ENCODE measurements around the gene GH2. TPM values are rescaled to one million over a fixed set of nuclear protein-coding genes. Genes with fewer than 3 reads are reported as not detected.

Gene GH2
- polyA plus RNA-seq, 1 donor from 2014 or later = not detected

DNA sequence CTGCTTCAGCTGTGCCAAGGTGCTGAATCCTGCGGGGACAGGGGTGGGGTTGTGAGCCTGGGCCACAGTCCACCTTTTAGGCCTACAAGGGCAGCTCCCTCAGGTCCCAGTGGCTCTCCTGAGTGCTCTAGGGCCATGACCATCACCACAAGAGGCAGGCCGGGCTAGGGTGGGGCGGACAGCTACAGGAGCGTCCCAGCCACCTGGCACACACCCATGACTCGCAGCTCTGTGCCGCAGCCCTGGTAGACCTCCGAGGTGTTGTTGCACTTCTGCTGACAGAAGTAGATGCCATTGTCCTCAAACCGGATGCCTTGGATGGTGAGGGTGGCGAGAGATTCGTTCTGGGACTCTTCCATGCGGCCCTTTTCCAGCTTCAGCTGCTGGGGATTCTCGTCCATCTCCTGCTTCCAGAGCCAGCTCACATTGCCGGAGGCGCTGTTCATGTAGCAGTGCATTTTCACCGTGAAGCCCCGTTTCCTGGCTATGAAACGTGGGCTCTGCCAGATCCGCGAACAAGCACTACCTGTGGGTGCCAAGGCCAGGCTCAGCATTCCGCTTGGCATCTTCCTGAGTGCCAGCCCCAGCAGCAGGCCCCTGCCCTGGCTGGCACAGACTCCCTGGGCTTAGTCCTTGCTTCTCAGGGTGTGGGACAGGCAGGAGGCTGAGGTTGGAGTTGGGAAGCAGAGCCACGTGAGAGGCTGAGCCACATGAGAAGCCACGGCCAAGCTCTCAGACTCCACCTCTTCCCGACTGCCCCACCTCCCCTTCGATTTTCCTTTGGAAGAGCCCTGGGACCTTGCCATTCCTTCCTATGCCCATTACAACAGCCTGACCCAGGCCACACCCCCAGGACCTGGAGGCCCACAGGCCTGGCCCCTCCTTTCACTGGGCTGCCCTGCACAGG is 48.4 kb upstream of the GH2 start (continued):
- TF ChIP-seq, protein P1, sequence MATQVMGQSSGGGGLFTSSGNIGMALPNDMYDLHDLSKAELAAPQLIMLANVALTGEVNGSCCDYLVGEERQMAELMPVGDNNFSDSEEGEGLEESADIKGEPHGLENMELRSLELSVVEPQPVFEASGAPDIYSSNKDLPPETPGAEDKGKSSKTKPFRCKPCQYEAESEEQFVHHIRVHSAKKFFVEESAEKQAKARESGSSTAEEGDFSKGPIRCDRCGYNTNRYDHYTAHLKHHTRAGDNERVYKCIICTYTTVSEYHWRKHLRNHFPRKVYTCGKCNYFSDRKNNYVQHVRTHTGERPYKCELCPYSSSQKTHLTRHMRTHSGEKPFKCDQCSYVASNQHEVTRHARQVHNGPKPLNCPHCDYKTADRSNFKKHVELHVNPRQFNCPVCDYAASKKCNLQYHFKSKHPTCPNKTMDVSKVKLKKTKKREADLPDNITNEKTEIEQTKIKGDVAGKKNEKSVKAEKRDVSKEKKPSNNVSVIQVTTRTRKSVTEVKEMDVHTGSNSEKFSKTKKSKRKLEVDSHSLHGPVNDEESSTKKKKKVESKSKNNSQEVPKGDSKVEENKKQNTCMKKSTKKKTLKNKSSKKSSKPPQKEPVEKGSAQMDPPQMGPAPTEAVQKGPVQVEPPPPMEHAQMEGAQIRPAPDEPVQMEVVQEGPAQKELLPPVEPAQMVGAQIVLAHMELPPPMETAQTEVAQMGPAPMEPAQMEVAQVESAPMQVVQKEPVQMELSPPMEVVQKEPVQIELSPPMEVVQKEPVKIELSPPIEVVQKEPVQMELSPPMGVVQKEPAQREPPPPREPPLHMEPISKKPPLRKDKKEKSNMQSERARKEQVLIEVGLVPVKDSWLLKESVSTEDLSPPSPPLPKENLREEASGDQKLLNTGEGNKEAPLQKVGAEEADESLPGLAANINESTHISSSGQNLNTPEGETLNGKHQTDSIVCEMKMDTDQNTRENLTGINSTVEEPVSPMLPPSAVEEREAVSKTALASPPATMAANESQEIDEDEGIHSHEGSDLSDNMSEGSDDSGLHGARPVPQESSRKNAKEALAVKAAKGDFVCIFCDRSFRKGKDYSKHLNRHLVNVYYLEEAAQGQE (IDR thresholded peaks at IDR 0.05; ENCODE audit: borderline replicate concordance) = no peak

DNA sequence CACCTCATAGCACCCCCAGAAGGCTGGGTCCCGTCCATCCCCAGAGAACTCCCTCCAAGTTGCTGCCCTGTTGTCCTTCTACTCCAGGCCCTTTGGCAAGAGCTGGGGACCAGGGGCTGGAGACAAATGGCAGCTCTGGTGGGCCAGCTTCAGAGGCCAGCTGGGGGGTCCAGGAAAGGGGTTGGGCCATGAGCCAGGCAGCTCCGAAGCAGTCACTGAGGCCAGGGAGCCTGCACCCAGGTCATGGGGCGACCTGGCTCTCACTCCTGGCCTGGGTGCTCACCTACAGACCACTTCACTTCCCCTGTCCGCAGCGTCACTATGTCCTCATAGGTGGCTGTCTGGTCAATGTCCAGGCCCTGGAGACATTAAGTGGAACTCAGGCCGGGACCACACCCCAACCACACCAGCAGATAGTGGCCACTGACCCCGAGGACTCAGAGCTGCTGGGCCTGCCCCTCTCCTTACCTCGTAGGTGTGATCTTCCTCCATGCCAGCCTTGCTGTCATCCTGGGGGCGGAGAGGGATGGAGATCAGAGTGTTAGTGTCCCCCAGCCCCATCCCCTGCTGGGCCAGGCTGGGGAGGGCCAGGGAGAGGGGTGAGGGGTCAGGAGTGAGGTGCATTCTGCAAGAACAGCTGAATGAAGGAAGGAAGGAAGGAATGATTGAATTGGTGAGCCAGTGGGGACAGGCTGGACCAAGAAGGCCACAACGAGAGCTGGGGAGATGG is 47.4 kb upstream of the GH2 start:
- no peaks in the 10 kb centered on the region for H3F3A ChIP-seq (ENCODE audit: insufficient read depth, low read length, poor library complexity, severe bottlenecking)
- no peaks in the 10 kb centered on the region for H3K9me2 ChIP-seq (ENCODE audit: insufficient read depth, low read length)
- H3K36me3 ChIP-seq (ENCODE audit: insufficient read depth, low read length) = no peaks in the 10 kb centered on the region
- H2AFZ ChIP-seq (ENCODE audit: low read depth, low read length) = no peak overlapping the region
- no peaks in the 10 kb centered on the region for H4K20me1 ChIP-seq (ENCODE audit: insufficient read depth)
- no peak overlapping the region for H3K4me2 ChIP-seq (ENCODE audit: low read length)
- TF ChIP-seq SMC3 (conservative IDR thresholded peaks at IDR 0.05; ENCODE audit: poor library complexity) = no peak
- no peak for TF ChIP-seq RAD21 (conservative IDR thresholded peaks at IDR 0.05)
- TF ChIP-seq TAF1 (IDR thresholded peaks at IDR 0.05; ENCODE audit: low read depth) = no peak
- TF ChIP-seq, protein P2, sequence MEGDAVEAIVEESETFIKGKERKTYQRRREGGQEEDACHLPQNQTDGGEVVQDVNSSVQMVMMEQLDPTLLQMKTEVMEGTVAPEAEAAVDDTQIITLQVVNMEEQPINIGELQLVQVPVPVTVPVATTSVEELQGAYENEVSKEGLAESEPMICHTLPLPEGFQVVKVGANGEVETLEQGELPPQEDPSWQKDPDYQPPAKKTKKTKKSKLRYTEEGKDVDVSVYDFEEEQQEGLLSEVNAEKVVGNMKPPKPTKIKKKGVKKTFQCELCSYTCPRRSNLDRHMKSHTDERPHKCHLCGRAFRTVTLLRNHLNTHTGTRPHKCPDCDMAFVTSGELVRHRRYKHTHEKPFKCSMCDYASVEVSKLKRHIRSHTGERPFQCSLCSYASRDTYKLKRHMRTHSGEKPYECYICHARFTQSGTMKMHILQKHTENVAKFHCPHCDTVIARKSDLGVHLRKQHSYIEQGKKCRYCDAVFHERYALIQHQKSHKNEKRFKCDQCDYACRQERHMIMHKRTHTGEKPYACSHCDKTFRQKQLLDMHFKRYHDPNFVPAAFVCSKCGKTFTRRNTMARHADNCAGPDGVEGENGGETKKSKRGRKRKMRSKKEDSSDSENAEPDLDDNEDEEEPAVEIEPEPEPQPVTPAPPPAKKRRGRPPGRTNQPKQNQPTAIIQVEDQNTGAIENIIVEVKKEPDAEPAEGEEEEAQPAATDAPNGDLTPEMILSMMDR (IDR thresholded peaks at IDR 0.05; ENCODE audit: poor library complexity, severe bottlenecking) = no peak
- TF ChIP-seq, protein P1 (IDR thresholded peaks at IDR 0.05; ENCODE audit: borderline replicate concordance) = no peak
- no peaks in the 10 kb centered on the region for H3K27me3 ChIP-seq (ENCODE audit: insufficient read depth, low read depth, low read length)
- H3K9me3 ChIP-seq (ENCODE audit: low read length) = no peaks in the 10 kb centered on the region
- H3K9ac ChIP-seq (ENCODE audit: low read length) = no peak overlapping the region
- H3K79me2 ChIP-seq (replicated peaks; ENCODE audit: insufficient read depth, low read length) = no peaks in the 10 kb centered on the region
- no peak overlapping the region for H3K4me3 ChIP-seq (ENCODE audit: low read length)
- H3K27ac ChIP-seq (ENCODE audit: low read length) = no peak overlapping the region

Measured in neural cell (in vitro differentiated cells).